GM19468 (cell line): ENCODE data around the gene UBAP1L.
"Not testable (repeated sequence)": the region's sequence is repeated elsewhere in the genome, so short reads cannot be mapped to it uniquely, and the experiment has no call there.

Experiments used
- ATAC-seq: cut with Tn5 transposase; IDR thresholded peaks from one replicate; pipeline ENCODE4 v1.9.1; 2021; ENCODE audit warnings: mild to moderate bottlenecking, moderate library complexity, moderate number of reproducible peaks; ENCODE audit not compliant: unreplicated experiment; ENCODE audit errors: extremely low read depth

UBAP1L gene

GRCh38 chr15:65085990-65086679 lies 28.9 kb downstream of the UBAP1L start:
- no peak for ATAC-seq

GRCh38 chr15:65085207-65085753 lies 29.7 kb downstream of the UBAP1L start:
- ATAC-seq, result no peak

DNA sequence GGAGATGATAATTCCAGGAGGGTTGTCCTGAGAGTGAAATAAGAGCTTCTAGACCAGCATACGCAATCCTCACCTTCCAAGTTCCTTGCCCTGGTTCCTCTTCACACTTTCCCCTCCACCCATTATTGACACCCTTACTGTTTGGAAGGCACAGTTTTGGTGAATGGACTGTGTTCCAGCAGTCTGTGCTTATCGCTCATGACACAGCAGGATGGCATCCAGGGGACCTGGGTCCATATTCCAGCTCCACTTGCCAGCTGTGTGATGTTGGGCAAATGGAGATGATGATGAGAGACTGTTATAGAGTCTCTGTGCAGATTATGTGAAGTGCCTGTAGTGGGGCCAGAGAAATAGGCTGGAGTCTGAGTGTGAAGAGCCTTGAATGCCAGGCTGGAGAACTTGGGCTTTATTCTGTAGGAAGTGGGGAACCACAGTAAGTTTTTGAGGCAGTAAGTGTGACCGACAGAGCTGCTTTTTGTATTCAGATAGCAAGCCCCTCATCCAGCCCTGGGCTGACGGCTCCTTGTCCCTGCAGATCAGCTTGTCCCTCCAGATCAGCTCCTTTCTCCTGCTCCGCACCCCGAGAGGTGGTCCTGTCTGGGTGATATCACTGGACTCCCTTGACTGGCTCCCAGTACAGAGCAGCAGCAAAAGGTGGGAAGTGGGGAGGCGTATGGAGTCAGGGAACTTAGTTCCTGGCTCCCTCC lies 30.3 kb downstream of the UBAP1L start:
- ATAC-seq, result no peak

DNA sequence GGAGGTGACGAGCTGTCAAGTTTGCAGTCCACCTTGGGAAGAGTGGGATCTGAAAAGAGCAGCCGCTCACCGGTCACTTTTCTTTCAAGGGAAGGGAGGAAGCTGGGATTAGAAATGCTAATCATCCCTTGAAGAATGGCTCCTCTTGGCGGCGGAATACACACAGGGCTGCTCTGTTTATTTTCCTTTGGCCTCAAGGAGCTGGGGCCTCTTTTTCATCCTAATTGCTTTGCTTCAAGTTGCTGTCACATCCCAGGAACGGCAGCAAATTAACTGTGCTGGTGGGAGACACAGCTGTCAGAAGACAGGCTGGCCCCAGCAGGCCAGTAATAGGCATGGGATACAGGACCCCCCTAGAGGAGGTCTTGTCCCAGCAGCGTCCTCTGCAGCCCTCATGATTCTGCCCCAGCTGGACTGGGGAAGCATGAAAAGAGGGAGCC lies 31.7 kb downstream of the UBAP1L start:
- ATAC-seq, result no peak

DNA sequence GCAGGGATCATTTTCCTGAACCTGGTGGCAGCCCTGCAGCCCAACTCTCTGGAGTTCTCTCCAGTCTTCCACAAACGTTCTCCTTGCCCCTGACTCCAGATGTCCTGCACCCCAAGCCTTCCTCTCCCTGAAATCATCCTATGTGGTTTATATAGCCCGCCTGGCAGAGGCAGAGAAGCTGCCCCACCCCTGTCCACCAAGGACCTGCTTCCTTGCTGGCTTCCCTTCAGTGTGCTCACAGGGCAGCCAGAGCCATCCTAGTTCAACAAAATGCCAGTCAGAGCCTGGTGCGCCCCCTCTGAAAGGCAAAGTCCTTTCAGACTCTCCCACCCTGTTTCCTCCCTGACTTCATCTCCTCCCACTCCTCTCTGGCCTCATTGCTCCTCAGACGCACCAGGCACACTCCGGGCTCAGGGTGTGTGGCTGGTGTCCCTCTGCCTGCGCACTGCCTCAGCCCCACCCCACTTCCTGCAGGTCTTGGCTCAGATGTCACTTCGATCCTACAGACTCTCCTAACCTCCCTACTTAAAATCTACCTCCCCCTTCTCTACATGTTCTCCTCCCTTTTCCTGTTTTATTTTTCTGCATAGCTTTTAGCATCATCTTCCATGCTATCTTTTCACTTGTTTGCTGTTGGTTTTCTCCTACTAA lies 32.6 kb downstream of the UBAP1L start:
- no peak for ATAC-seq

DNA sequence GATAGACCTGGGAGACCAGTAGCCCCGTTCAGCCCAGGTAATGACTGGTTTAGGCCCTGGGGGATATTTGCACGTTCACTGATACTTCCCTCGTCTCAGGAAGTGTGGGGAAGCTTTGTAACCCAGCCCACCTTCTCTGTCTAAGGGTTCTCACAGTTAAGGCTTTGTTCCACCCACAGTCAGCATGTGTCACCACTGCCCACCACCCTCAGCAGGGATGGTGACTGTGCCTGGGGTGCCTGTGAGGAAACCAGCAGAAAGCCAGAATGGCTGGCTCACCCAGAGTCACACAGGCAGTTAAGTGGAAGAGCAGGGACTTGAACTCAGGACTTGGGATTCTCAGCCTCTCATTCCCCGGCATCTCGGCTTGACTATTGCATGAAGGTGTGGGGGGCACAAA lies 33.2 kb downstream of the UBAP1L start:
- no peak for ATAC-seq

DNA sequence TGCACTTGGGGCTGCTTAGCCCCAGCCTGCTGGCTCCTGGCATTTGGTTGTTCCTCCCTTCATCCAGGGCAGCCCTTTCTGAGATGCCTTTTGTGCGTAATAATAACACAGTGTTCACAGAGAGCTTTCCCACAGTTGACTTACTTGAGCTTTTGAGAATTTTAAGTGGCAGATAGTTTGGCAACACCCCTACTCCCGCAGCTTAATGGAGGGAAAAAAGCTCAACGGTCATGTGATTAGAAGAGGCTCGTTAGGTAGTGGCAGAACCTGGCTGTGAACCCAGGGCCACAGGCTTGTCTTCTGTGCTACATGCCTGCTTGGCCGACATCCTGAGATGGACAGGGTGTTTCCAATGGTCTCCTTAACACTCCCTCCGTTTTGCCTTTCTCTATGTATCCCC lies 33.7 kb downstream of the UBAP1L start:
- no peak for ATAC-seq

DNA sequence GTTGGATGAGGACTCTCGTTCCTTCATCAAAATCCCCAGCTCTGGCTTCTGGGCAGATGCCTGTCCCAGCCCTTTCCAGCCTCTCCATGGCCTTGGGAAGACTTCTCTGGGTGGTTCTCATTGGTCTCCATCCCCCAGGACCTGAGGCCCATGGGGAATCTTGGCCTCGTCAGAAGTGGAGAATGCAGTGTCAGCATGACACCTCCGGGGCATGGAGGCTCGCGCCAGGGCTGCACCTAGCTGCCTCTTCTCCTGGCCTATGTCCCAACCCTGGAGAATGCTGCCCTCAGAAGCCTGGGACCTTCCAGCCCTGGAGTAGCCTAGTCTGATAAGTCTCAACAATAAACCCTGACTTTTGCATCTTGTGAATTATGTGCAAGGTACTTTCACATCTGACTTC lies 35.4 kb downstream of the UBAP1L start:
- no peak for ATAC-seq

DNA sequence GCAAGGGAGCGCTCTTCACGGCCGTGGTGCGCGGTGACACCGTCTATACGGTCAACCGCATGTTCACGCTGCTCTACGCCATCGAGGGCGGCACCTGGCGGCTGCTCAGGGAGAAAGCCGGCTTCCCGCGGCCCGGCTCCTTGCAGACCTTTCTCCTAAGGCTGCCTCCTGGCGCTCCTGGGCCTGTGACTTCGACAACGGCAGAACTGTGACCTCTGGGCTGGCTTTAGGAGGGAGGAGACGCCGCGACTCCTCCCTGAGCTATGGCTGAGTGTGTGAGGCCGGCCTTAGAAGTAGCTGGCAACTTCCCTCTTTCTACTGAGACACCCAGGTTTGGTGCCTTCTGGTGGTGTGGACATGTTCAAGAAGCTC lies 37.0 kb downstream of the UBAP1L start:
- no peak for ATAC-seq

GRCh38 chr15:65077291-65077980 lies 37.6 kb downstream of the UBAP1L start:
- ATAC-seq, result no peak

DNA sequence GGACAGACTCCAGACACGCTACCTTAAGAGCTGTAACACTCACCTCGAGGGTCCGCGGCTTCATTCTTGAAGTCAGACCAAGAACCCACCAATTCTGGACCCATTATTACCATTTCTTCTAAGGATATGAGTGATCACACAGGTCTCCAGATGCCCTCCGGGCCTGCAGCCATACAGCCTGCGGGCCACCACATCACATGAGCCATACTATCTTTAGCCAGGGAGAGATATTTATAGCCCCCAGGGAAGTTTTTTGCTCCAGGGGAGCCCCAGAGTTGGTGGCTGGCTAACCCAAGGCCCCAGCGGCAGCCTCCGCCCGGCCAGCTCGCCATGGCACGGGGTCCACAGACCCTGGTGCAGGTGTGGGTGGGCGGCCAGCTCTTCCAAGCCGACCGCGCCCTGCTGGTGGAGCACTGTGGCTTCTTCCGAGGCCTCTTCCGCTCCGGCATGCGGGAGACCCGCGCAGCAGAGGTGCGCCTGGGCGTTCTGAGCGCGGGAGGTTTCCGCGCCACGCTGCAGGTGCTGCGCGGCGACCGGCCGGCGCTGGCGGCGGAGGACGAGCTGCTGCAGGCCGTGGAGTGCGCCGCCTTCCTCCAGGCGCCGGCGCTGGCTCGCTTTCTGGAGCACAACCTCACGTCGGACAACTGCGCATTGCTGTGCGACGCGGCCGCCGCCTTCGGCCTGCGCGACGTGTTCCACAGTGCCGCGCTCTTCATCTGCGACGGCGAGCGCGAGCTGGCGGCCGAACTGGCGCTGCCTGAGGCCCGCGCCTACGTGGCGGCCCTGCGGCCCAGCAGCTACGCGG lies 38.3 kb downstream of the UBAP1L start, which contains the start of gene KBTBD13:
KBTBD13 (plus strand) TSS at position 261 of the 805 bp plus-strand sequence; CDS start at position 331, 70 bp downstream.
- no peak for ATAC-seq

GRCh38 chr15:65075607-65076395 lies 39.2 kb downstream of the UBAP1L start:
- not testable (repeated sequence) for ATAC-seq

GRCh38 chr15:65074946-65075345 lies 40.1 kb downstream of the UBAP1L start:
- not testable (repeated sequence) for ATAC-seq

- no peak for ATAC-seq
Observed at GRCh38 chr15:65072617-65073016, 42.4 kb downstream of the UBAP1L start.

- ATAC-seq, result no peak
Observed at GRCh38 chr15:65072027-65072426, 43.0 kb downstream of the UBAP1L start.

DNA sequence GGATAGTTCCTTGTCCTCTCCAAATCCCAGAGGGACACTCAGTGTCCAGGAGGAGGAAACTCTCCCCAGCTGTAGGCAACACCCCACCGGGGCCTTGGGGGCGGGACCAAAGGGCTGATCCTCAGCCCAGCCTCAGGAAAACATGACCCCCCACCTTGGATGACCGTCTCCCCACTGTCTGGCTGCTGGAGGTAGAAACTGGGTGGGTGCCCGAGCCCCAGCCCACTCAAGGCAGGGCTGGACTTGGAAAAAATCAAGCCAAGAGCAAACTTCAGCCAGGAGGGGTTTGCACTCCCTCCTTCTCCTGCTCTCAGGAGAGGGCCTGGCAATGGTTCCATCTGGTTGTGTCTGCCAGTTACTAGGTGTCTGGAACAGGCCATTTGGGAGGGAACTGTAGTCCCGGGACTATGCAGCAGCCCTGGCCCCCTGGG lies 43.6 kb downstream of the UBAP1L start:
- ATAC-seq, result no peak

GRCh38 chr15:65069779-65070546 lies 45.0 kb downstream of the UBAP1L start:
- ATAC-seq, result no peak

GRCh38 chr15:65069179-65069578 lies 45.8 kb downstream of the UBAP1L start:
- no peak for ATAC-seq
